Measurements from ENCODE around the gene HYAL3. TPM values are rescaled to one million over a fixed set of nuclear protein-coding genes. Genes with fewer than 3 reads are reported as not detected.

Gene HYAL3
- total RNA-seq, 1 experiment from 2014 or later, result 20.8 TPM

DNA sequence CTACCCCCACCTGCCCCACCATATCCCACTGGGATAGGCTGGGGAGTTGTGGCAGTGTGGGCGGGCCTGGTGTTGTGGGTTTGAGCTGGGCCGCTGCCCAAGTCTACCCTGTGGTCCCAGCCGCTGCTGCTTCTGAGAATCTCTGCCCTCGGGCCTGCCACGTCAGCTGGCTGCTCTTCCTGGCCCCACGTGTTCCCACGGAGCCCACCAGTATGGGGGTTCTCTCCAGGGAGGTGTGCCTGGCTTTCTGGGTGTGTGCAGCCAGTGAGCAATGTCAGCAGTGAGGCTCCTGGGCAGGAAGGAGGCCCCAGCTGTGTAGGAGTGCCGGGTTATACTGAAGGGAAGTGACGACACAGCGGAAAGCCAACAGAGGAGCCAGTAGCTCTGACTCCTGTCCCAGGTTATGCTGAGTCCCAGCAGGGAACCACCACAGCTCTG lies 52.7 kb downstream of the HYAL3 start:
- peaks cover 51% of the 10 kb centered on the region for H3K4me1 ChIP-seq (ENCODE audit: insufficient read depth, low read length)
- intact Hi-C loops (cut with micrococcal nuclease), result loop anchor here (1.0 kb wide), 1 partner anchor 19 kb away; no protein-coding TSS in a partner anchor
- peaks cover 5% of the 10 kb centered on the region for H3F3A ChIP-seq (ENCODE audit: low read length, unreplicated experiment)
- peak overlapping the region; percentile 78 for H3K27ac ChIP-seq (ENCODE audit: low read length)
- H3K9me3 ChIP-seq (ENCODE audit: low read length), result no peaks in the 10 kb centered on the region
- ChIA-PET CTCF (interaction anchor here (0.6 to 1.5 kb wide), 11 partner anchors 11 to 126 kb away, joined by 3 to 19 read pairs (median 6); partner anchors contain the start of genes GNAI2, HYAL3, NAA80 and SEMA3B), POLR2A (ENCODE audit: unreplicated experiment) (interaction anchor here (1.3 kb wide), 1 partner anchor 11 kb away, joined by 9 read pairs; the partner anchor contains the start of gene GNAI2)
- H3K9me2 ChIP-seq (replicated peaks; ENCODE audit: low read length), result no peaks in the 10 kb centered on the region
- BruUV-seq (replicated peaks), result no TSS peak
- H3K9ac ChIP-seq (ENCODE audit: low read length), result peak overlapping the region; percentile 50
- H3K27me3 ChIP-seq (ENCODE audit: low read length), result no peaks in the 10 kb centered on the region
- 0 out of 2 replicates have a peak overlapping the region, but pooled peaks have one; percentile 8 for H2AFZ ChIP-seq (ENCODE audit: low read length)
- ATAC-seq (peak; percentile 59), DNase-seq (peak; percentile 84)
- peaks cover 6% of the 10 kb centered on the region for H4K20me1 ChIP-seq (ENCODE audit: low read length)
- peaks cover 3% of the 10 kb centered on the region; the same call in 1 of the 2 replicates for H3K36me3 ChIP-seq (ENCODE audit: low read depth, low read length)
- TF ChIP-seq EZH2 (IDR thresholded peaks at IDR 0.05; ENCODE audit: low read length, unreplicated experiment) (no peak), EZH2phosphoT487 (IDR thresholded peaks at IDR 0.05; ENCODE audit: borderline replicate concordance, low read length) (no peak)
- TF ChIP-seq, protein P1, sequence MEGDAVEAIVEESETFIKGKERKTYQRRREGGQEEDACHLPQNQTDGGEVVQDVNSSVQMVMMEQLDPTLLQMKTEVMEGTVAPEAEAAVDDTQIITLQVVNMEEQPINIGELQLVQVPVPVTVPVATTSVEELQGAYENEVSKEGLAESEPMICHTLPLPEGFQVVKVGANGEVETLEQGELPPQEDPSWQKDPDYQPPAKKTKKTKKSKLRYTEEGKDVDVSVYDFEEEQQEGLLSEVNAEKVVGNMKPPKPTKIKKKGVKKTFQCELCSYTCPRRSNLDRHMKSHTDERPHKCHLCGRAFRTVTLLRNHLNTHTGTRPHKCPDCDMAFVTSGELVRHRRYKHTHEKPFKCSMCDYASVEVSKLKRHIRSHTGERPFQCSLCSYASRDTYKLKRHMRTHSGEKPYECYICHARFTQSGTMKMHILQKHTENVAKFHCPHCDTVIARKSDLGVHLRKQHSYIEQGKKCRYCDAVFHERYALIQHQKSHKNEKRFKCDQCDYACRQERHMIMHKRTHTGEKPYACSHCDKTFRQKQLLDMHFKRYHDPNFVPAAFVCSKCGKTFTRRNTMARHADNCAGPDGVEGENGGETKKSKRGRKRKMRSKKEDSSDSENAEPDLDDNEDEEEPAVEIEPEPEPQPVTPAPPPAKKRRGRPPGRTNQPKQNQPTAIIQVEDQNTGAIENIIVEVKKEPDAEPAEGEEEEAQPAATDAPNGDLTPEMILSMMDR (conservative IDR thresholded peaks at IDR 0.05; ENCODE audit: low read depth, low read length), result no peak; the same call in none of the 2 replicates
- H3K4me3 ChIP-seq (ENCODE audit: low read length), result peak overlapping the region; percentile 37; the same call in 1 of the 2 replicates
- H3K4me2 ChIP-seq (ENCODE audit: low read length), result peak overlapping the region; percentile 69
- H3K79me2 ChIP-seq (ENCODE audit: low read length), result peaks cover 89% of the 10 kb centered on the region

DNA sequence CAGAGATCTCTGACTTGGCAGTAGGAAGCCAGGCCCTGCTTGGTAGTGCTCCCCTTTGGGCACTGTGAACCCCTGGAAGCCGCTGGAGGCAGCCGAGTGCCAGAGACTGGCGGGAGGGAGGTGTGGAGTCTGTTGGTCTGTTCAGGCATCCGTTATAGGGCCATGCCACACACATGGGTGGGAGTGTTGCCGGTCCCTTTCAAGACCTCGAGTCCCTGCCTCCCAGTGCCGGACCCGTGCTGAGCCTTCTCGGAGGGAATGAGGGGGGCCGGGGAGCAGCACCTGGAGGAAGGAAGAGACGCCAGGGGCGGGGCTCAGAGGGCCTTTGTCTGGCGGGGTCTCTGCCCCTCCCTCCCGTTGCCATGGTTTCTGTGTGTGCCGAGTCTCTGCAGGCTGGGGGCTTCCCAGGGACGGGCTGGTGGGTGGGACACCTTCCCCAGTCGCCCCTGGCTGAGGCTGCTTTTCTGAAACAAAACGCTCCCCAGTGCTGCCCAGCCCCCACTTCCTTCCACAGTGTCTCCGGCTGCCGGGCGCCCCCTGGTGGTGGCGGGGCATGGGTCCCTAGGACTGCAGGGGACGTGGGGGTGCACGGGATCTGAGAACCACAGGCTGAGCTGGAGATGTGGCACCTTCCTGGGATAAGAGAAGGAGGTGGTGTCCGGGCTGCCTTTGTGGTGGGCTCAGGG lies 53.2 kb downstream of the HYAL3 start:
- peaks cover 5% of the 10 kb centered on the region for H3F3A ChIP-seq (ENCODE audit: low read length, unreplicated experiment)
- ATAC-seq, result peak; percentile 74

More for the DNA sequence above, 53.2 kb downstream of the HYAL3 start:
- Histone ChIP-seq H3K27me3 (ENCODE audit: low read length) (no peaks in the 10 kb centered on the region), H3K27ac (ENCODE audit: low read length) (peak overlapping the region; percentile 78), H3K36me3 (ENCODE audit: low read depth, low read length) (peaks cover 3% of the 10 kb centered on the region; the same call in 1 of the 2 replicates), H3K4me1 (ENCODE audit: insufficient read depth, low read length) (peaks cover 49% of the 10 kb centered on the region), H4K20me1 (ENCODE audit: low read length) (peaks cover 11% of the 10 kb centered on the region), H3K9me3 (ENCODE audit: low read length) (no peaks in the 10 kb centered on the region), H2AFZ (ENCODE audit: low read length) (0 out of 2 replicates have a peak overlapping the region, but pooled peaks have one; percentile 8), H3K79me2 (ENCODE audit: low read length) (peaks cover 92% of the 10 kb centered on the region), H3K4me3 (ENCODE audit: low read length) (peak overlapping the region; percentile 37; the same call in 1 of the 2 replicates), H3K9me2 (replicated peaks; ENCODE audit: low read length) (no peaks in the 10 kb centered on the region), H3K4me2 (ENCODE audit: low read length) (peak overlapping the region; percentile 69), H3K9ac (ENCODE audit: low read length) (peak overlapping the region; percentile 50)
- POLR2A ChIA-PET (ENCODE audit: unreplicated experiment), result interaction anchor here (1.3 kb wide), 1 partner anchor 10 kb away, joined by 9 read pairs; the partner anchor contains the start of gene GNAI2
- intact Hi-C loops (cut with micrococcal nuclease), result loop anchor here (1.0 kb wide), 1 partner anchor 19 kb away; no protein-coding TSS in a partner anchor
- peak; percentile 89 for DNase-seq
- TSS peak; percentile 82 for BruUV-seq (replicated peaks)
- CTCF ChIA-PET, result interaction anchor here (0.6 to 1.5 kb wide), 8 partner anchors 11 to 91 kb away, joined by 3 to 19 read pairs (median 8); partner anchors contain the start of genes GNAI2, HYAL3 and NAA80
- TF ChIP-seq, protein P1 (conservative IDR thresholded peaks at IDR 0.05; ENCODE audit: low read depth, low read length), result peak; percentile 99
- TF ChIP-seq EZH2phosphoT487 (IDR thresholded peaks at IDR 0.05; ENCODE audit: borderline replicate concordance, low read length) (no peak), EZH2 (IDR thresholded peaks at IDR 0.05; ENCODE audit: low read length, unreplicated experiment) (no peak)
